H1 (cell line): ENCODE data around the gene FAM163A. TPM values are rescaled to one million over a fixed set of nuclear protein-coding genes. Genes with fewer than 3 reads are reported as not detected.

ENCODE experiments used
- CTCF ChIA-PET: fragments of 300-600 bp; sonication (Branson Sonifier 250); formaldehyde crosslinking; loops from one replicate; lab custom pipeline; 2021; ENCODE audit not compliant: partially characterized antibody; lab: Charles Lee
- POLR2A ChIA-PET: fragments of 300-600 bp; sonication (Branson Sonifier 250); formaldehyde crosslinking; loops from one replicate; lab custom pipeline; 2021; ENCODE audit warnings: inconsistent platforms; ENCODE audit not compliant: partially characterized antibody; lab: Charles Lee
- DNase-seq, 2 experiments: peaks; one replicate each; pipeline versions ENCODE4 v3.0.0 to v3.0.0-alpha.2; 2010 to 2022; ENCODE audit warnings: low spot score in 2 of 2, low read depth in 1 of 2, mixed read lengths in 1 of 2
- FAIRE-seq: peaks from 2 replicates; lab custom pipeline; 2011; peaks lifted over from hg19 to GRCh38; lab: Jason Lieb, UNC
- H2AFZ ChIP-seq: 2 replicates; pipeline ENCODE4 v1.8.1; 2012; ENCODE audit warnings: low read length, inconsistent platforms
- H2AK5ac ChIP-seq: 2 replicates; pipeline ENCODE4 v1.6.1; 2013; ENCODE audit warnings: low read depth, low read length
- H2BK120ac ChIP-seq: replicated peaks from 2 replicates; pipeline ENCODE3; 2013; ENCODE audit warnings: low read depth, low read length, inconsistent platforms
- H2BK12ac ChIP-seq: 2 replicates; pipeline ENCODE4 v1.6.1; 2013; ENCODE audit warnings: low read depth, low read length
- H2BK15ac ChIP-seq: 2 replicates; pipeline ENCODE4 v1.6.1; 2013; ENCODE audit warnings: low read length
- H2BK20ac ChIP-seq: 2 replicates; pipeline ENCODE4 v1.6.1; 2013; ENCODE audit warnings: low read length
- H2BK5ac ChIP-seq: 2 replicates; pipeline ENCODE4 v1.6.1; 2013; ENCODE audit warnings: low read depth, low read length
- H3K14ac ChIP-seq: 2 replicates; pipeline ENCODE4 v1.6.1; 2013; ENCODE audit warnings: inconsistent platforms; ENCODE audit not compliant: insufficient read length
- H3K18ac ChIP-seq: 2 replicates; pipeline ENCODE4 v1.6.1; 2013; ENCODE audit warnings: low read length; ENCODE audit errors: extremely low read depth
- H3K23ac ChIP-seq: 2 replicates; pipeline ENCODE4 v1.6.1; 2013; ENCODE audit warnings: inconsistent platforms; ENCODE audit not compliant: insufficient read length
- H3K23me2 ChIP-seq: 2 replicates; pipeline ENCODE4 v1.6.1; 2013; ENCODE audit warnings: low read depth, low read length
- H3K27ac ChIP-seq: 2 replicates; pipeline ENCODE4 v1.6.1; 2011; ENCODE audit warnings: low read depth, low read length, inconsistent platforms
- H3K27me3 ChIP-seq, 4 experiments: replicated peaks in 1 of 4; 1 replicate in 1 of 4; 2 replicates in 3 of 4; pipeline versions ENCODE4 v1.6.1 to v1.8.1; 2011 to 2013; ENCODE audit warnings: low read length in 3 of 4, mild to moderate bottlenecking in 3 of 4, inconsistent platforms in 2 of 4, mixed read lengths in 2 of 4, moderate library complexity in 1 of 4; ENCODE audit not compliant: control insufficient read depth in 3 of 4, insufficient read depth in 3 of 4; ENCODE audit errors: extremely low read depth in 1 of 4
- H3K36me3 ChIP-seq, 4 experiments: 2 replicates each; pipeline versions ENCODE4 v1.6.1 to v1.8.1; 2011 to 2013; ENCODE audit warnings: mild to moderate bottlenecking in 4 of 4, low read length in 3 of 4, moderate library complexity in 2 of 4, control low read depth in 1 of 4, inconsistent platforms in 1 of 4; ENCODE audit not compliant: insufficient read depth in 4 of 4, control insufficient read depth in 2 of 4
- H3K4ac ChIP-seq: replicated peaks from 2 replicates; pipeline ENCODE3; 2013; ENCODE audit warnings: low read length, low read depth, mixed read lengths, inconsistent platforms; ENCODE audit not compliant: insufficient read length
- H3K4me1 ChIP-seq, 4 experiments: replicated peaks in 1 of 4; 1 replicate in 1 of 4; 2 replicates in 3 of 4; pipeline versions ENCODE4 v1.6.1 to v1.8.1; 2011 to 2013; ENCODE audit warnings: low read length in 3 of 4, inconsistent platforms in 2 of 4, mixed read lengths in 1 of 4; ENCODE audit not compliant: insufficient read depth in 4 of 4, control insufficient read depth in 3 of 4
- H3K4me2 ChIP-seq, 2 experiments: 2 replicates each; pipeline versions ENCODE4 v1.6.1 to v1.8.1; 2011 to 2013; ENCODE audit warnings: low read depth in 2 of 2, low read length in 2 of 2, control low read depth in 1 of 2, inconsistent platforms in 1 of 2, mild to moderate bottlenecking in 1 of 2; ENCODE audit not compliant: insufficient read depth in 1 of 2
- H3K4me3 ChIP-seq, 4 experiments: fragments of 200-600, 300-600 bp in 1 of 4; sonication (generic), shearing (Covaris generic), sonication (Bioruptor Twin) in 1 of 4; 2 replicates each; pipeline versions ENCODE4 v1.5.1 to v1.8.1; 2011 to 2016; ENCODE audit warnings: low read length in 4 of 4, low read depth in 3 of 4, control low read depth in 2 of 4, inconsistent platforms in 2 of 4, mild to moderate bottlenecking in 2 of 4, mixed read lengths in 1 of 4, moderate library complexity in 1 of 4; ENCODE audit not compliant: insufficient read depth in 2 of 4; ENCODE audit errors: extremely low read depth in 1 of 4
- H3K56ac ChIP-seq: replicated peaks from 2 replicates; pipeline ENCODE3; 2013; ENCODE audit warnings: low read depth, mild to moderate bottlenecking, mixed read lengths, low read length, inconsistent platforms; ENCODE audit not compliant: insufficient read length
- H3K79me1 ChIP-seq: 2 replicates; pipeline ENCODE4 v1.6.1; 2013; ENCODE audit warnings: low read depth, low read length, control low read depth
- H3K79me2 ChIP-seq, 2 experiments: 2 replicates each; pipeline versions ENCODE4 v1.6.1 to v1.8.1; 2012 to 2013; ENCODE audit warnings: low read length in 2 of 2, mild to moderate bottlenecking in 2 of 2, inconsistent platforms in 1 of 2; ENCODE audit not compliant: insufficient read depth in 2 of 2, control insufficient read depth in 1 of 2
- H3K9ac ChIP-seq, 4 experiments: replicated peaks in 1 of 4; 1 replicate in 1 of 4; 2 replicates in 3 of 4; pipeline versions ENCODE4 v1.6.1 to v1.8.1; 2011 to 2013; ENCODE audit warnings: low read depth in 3 of 4, low read length in 3 of 4, control low read depth in 2 of 4, mild to moderate bottlenecking in 2 of 4, moderate library complexity in 2 of 4, inconsistent platforms in 1 of 4; ENCODE audit errors: extremely low read depth in 1 of 4
- H3K9me3 ChIP-seq, 2 experiments: 2 replicates each; pipeline versions ENCODE4 v1.6.1 to v1.8.1; 2012 to 2013; ENCODE audit warnings: mild to moderate bottlenecking in 2 of 2, moderate library complexity in 2 of 2, control low read depth in 1 of 2, inconsistent platforms in 1 of 2, low read depth in 1 of 2, low read length in 1 of 2, mixed read lengths in 1 of 2; ENCODE audit not compliant: insufficient read depth in 2 of 2
- H4K20me1 ChIP-seq, 2 experiments: replicated peaks in 1 of 2; 2 replicates each; pipeline versions ENCODE3 to v1.8.1; 2011 to 2013; ENCODE audit warnings: inconsistent platforms in 2 of 2, low read length in 2 of 2, mild to moderate bottlenecking in 1 of 2; ENCODE audit not compliant: insufficient read depth in 2 of 2, control insufficient read depth in 1 of 2
- H4K5ac ChIP-seq: 2 replicates; pipeline ENCODE4 v1.6.1; 2013; ENCODE audit warnings: low read length, low read depth, mixed read lengths, inconsistent platforms; ENCODE audit not compliant: insufficient read length
- H4K8ac ChIP-seq: 2 replicates; pipeline ENCODE4 v1.8.0; 2013; ENCODE audit warnings: mild to moderate bottlenecking, moderate library complexity, low read length, inconsistent platforms; ENCODE audit not compliant: insufficient read depth; ENCODE audit errors: extremely low read depth
- H4K91ac ChIP-seq: replicated peaks from 2 replicates; pipeline ENCODE3; 2013; ENCODE audit warnings: low read length, mixed read lengths, inconsistent platforms; ENCODE audit not compliant: insufficient read length
- ASH2L ChIP-seq: fragments of 200-600, 300-600 bp; sonication (generic); IDR thresholded peaks from one replicate; pipeline ENCODE4 v1.7.1; 2017; ENCODE audit warnings: low read length
- ATF2 ChIP-seq: IDR thresholded peaks from 2 replicates; pipeline ENCODE4 v1.6.1; 2012; ENCODE audit warnings: low read length, inconsistent platforms
- BACH1 ChIP-seq: IDR thresholded peaks from 2 replicates; pipeline ENCODE4 v1.6.1; 2012; ENCODE audit warnings: low read length, improper control_type of control experiment
- CTBP2 ChIP-seq: IDR thresholded peaks from 2 replicates; pipeline ENCODE4 v1.7.0; 2011; ENCODE audit warnings: borderline replicate concordance, mild to moderate bottlenecking, moderate library complexity, mixed read lengths, low read length; ENCODE audit not compliant: insufficient read depth, insufficient read length
- EGR1 ChIP-seq: IDR thresholded peaks from 2 replicates; pipeline ENCODE4 v1.6.1; 2011; ENCODE audit warnings: low read depth, low read length, borderline replicate concordance
- EZH2 ChIP-seq: fragments of 200-600 bp; sonication (generic); IDR thresholded peaks from 2 replicates; pipeline ENCODE4 v1.7.1; 2012; ENCODE audit warnings: low read depth, mild to moderate bottlenecking, moderate library complexity, low read length, inconsistent platforms; ENCODE audit not compliant: severe bottlenecking
- GABPA ChIP-seq: IDR thresholded peaks from 2 replicates; pipeline ENCODE4 v1.6.1; 2011; ENCODE audit warnings: mild to moderate bottlenecking, low read length, moderate library complexity, borderline replicate concordance; ENCODE audit not compliant: insufficient read depth
- KDM1A ChIP-seq: fragments of 200-600, 300-600 bp; sonication (generic); IDR thresholded peaks from 2 replicates; pipeline ENCODE4 v1.7.1; 2016; ENCODE audit warnings: mild to moderate bottlenecking, low read length, borderline replicate concordance
- KDM5A ChIP-seq: fragments of 200-600 bp; IDR thresholded peaks from 2 replicates; pipeline ENCODE4 v1.7.1; 2012; ENCODE audit warnings: mild to moderate bottlenecking, low read length, inconsistent platforms, mixed read lengths
- MAFK ChIP-seq: IDR thresholded peaks from 2 replicates; pipeline ENCODE4 v1.6.1; 2012; ENCODE audit warnings: low read depth, mild to moderate bottlenecking, improper control_type of control experiment, low read length
- PHF8 ChIP-seq: fragments of 200-600 bp; sonication (generic); conservative IDR thresholded peaks from 2 replicates; pipeline ENCODE4 v1.7.1; 2012; ENCODE audit warnings: low read depth, mild to moderate bottlenecking, inconsistent platforms, low read length, moderate library complexity
- RFX5 ChIP-seq: IDR thresholded peaks from 2 replicates; pipeline ENCODE4 v1.6.1; 2011; ENCODE audit warnings: low read depth, low read length, improper control_type of control experiment, borderline replicate concordance
- WGBS, 2 experiments: shearing (Covaris generic) in 1 of 2; methylation state at CpG; one replicate each; pipeline versions ENCODE4 v1.1.6 to v1.1.7; 2013 to 2015; ENCODE audit warnings: low lambda C conversion rate in 2 of 2, mixed read lengths in 2 of 2, inconsistent platforms in 1 of 2, low coverage in 1 of 2, missing lambda C conversion rate in 1 of 2; ENCODE audit not compliant: insufficient replicate concordance in 2 of 2, insufficient coverage in 1 of 2, insufficient read length in 1 of 2; ENCODE audit errors: extremely low coverage in 1 of 2, missing lambda C conversion rate in 1 of 2; 5-methylcytosine and 5-hydroxymethylcytosine counted together
- polyA plus RNA-seq, 7 experiments: library from polyadenylated mRNA; depleted of rRNA in 3 of 7; stranded (reverse) in 5 of 7; unstranded in 2 of 7; fragments of >200 nt in 5 of 7; fragments of 200-250 nt in 2 of 7; gene quantifications; 1 replicate in 5 of 7; 2 replicates in 1 of 7; 4 replicates in 1 of 7; pipeline versions ENCODE4 v1.2.1 to v1.2.3, GENCODE V29; 2011 to 2013; ENCODE audit warnings: missing spikeins in 2 of 7, mixed read lengths in 2 of 7
- total RNA-seq: library from RNA; stranded (reverse); fragmentation: NEBNext Ultra II Directional; extraction: Animal tissue kit (Norgen Biotek cat#: 25700); gene quantifications from 2 replicates; pipeline ENCODE4 v1.2.1, GENCODE V29; 2021

The FAM163A gene
- total and polyA plus RNA-seq, 2 of the 8 experiments (the other 6 are each of a cell fraction or from before 2014, with no cell fraction given), result 0.13 to 0.18 TPM

- Histone ChIP-seq H4K20me1 (no peaks in the 10 kb centered on the region), H4K91ac (no peak overlapping the region), H3K9me3 (no peaks in the 10 kb centered on the region), H3K4me3 (no peak overlapping the region), H3K18ac (no peak overlapping the region), H3K4me2 (no peak overlapping the region), H2BK12ac (0 out of 2 replicates have a peak overlapping the region, but pooled peaks have one; percentile 9), H3K23ac (no peak overlapping the region), H2BK120ac (no peak overlapping the region), H2AFZ (no peak overlapping the region), H3K4ac (no peak overlapping the region), H2AK5ac (no peak overlapping the region), H3K27me3 (peaks cover 0 to 17% (median 13%) of the 10 kb centered on the region in 4 experiments; a peak in 6 of 7 replicates), H3K79me1 (no peaks in the 10 kb centered on the region), H2BK20ac (no peak overlapping the region), H3K36me3 (no peaks in the 10 kb centered on the region), H3K56ac (no peak overlapping the region), H3K9ac (no peak overlapping the region), H2BK15ac (no peak overlapping the region), H3K27ac (no peak overlapping the region), H3K4me1 (peaks cover 4 to 12% (median 6%) of the 10 kb centered on the region in 4 experiments; a peak in 6 of 7 replicates), H2BK5ac (no peak overlapping the region), H4K8ac (no peak overlapping the region), H3K23me2 (peaks cover 11% of the 10 kb centered on the region), H4K5ac (no peak overlapping the region), H3K79me2 (no peaks in the 10 kb centered on the region), H3K14ac (no peak overlapping the region)
- ChIA-PET POLR2A (no interaction called here), CTCF (interaction anchor here (0.6 to 18.9 kb wide), 9 partner anchors 6 to 548 kb away, joined by 3 to 595 read pairs (median 5); no protein-coding TSS in a partner anchor)
- FAIRE-seq (no peak), DNase-seq (no peak)
- TF ChIP-seq EGR1 (no peak), ASH2L (no peak), MAFK (no peak), EZH2 (no peak), CTBP2 (no peak), BACH1 (no peak), PHF8 (no peak), GABPA (no peak), KDM1A (no peak), KDM5A (no peak), RFX5 (no peak), ATF2 (no peak)
- WGBS, 2 experiments, result 88% methylated on average over 8 of the region's 8 CpGs; no CpG with 5 or more reads in 1 of the 2 experiments
These were observed 74.0 kb downstream of the FAM163A start for GRCh38 chr1:179817056-179817455.
